GM19238 (cell line): Measurements from ENCODE around the gene RIC3.

Source experiments
- DNase-seq: peaks from one replicate; pipeline ENCODE4 v3.0.0; 2011; ENCODE audit warnings: low spot score; ENCODE audit not compliant: insufficient read length

RIC3 gene

DNA sequence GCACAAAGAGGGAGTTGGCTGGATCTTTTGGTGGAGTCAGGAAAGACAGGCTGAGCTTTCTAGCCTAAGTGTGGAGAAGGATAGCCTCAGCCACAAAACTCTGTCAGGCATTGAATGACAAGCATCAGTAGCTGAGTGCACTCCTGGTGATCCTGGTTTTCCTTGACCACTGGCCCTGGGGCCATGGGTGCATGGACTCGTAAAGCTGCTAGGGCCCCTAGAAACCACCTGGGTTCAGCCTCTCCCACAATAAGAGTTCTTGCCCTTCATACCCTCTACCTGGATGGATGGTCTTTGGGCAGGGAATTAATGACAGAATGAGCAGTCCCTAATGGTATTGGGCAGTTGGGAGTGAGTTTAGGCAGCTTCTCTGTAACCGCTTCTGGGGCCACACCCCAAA, 64.9 kb downstream of the RIC3 start:
- no peak for DNase-seq

DNA sequence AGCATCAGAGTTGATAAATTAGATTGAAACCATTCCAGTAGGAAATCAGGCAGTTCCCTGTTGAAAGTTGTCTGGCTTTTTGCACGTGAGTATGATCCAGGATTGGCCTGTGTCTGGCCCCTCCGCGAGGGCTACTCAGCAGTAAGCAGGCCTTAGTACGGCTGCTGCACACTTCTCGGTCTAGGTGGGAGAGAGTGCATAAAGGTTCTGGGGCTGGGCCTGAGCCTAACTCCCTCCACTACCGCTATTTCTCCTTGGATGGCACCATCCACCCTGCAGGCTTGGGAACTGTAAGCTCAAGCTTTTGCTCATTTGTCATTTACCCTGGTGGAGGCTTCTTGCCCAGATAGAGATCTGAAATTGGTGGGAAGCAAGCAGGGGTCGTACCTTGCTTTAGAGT, 65.9 kb downstream of the RIC3 start:
- DNase-seq: no peak

DNA sequence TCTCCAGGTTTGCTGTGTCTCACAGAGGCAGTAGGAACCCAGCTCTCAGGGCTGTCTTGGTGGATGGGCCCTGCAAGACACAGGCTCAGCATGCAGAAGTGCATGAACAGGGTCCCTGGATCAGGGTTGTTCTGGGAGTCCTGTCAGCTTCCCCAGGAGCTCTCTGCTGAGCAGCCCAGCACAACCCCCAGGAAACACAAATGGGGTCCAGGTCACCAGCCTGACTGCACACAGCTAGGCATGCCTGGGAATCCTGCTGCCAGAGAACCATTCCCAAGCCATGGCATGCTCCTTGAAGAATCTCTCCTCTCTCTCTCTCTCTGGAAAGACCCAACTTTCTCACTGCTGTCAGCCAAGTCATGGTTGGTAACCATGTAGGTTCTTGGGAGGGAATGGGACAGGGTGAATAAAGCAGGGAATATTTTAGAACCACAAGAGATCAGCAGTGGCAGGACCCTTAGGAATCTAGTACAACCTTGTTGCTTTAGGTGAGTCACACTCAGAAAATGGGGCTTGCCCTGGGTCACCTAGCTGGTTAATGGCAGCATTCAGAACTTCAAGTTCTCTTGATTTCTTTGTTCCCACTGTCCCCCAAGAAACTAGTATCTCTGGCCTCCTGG, 66.4 kb downstream of the RIC3 start:
- DNase-seq: no peak

DNA sequence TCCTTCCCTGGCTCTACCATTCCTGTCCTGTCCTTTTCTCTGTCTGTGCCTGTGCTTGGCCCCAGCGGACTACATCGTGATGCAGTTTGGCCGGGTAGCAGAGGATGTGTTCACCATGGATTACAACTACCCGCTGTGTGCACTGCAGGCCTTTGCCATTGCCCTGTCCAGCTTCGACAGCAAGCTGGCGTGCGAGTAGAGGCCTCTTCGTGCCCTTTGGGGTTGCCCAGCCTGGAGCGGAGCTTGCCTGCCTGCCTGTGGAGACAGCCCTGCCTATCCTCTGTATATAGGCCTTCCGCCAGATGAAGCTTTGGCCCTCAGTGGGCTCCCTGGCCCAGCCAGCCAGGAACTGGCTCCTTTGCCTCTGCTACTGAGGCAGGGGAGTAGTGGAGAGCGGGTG, 67.4 kb downstream of the RIC3 start:
- DNase-seq: no peak

DNA sequence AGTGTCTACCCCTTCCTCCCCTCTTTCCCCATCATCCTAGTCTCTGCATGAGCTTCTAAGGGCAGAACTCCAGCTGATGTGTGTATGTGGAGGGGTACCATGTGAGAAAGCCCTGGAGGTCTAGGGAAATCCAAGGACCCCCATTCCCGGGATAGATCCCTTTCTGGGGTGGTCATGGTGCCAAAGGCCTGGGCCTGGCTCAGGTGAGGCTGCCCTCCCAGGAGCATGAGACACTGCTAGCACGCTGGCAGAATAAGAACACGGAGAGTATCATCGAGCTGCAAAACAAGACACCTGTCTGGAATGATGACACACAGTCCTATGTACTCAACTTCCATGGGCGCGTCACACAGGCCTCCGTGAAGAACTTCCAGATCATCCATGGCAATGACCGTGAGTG, 68.2 kb downstream of the RIC3 start:
- DNase-seq: no peak

DNA sequence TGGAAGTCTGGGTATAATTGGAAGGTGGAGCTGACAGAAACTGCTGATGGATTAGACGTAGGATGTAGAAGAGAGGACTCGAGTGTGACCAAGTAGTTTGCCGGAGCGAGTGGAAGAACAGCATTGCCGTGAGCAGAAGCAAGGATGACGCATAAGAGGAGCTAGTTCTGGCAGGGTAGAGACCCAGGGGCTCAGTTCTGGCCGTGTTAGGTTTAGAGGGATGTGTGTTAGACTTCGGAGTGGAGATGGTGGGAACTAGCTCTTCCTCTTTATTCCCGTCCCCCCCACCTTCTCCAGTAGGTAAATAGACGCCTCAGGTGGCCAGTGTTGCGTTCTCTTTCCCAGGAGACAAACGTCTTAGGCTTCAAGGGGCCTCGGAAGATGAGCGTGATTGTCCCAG, 68.7 kb downstream of the RIC3 start:
- DNase-seq: no peak

DNA sequence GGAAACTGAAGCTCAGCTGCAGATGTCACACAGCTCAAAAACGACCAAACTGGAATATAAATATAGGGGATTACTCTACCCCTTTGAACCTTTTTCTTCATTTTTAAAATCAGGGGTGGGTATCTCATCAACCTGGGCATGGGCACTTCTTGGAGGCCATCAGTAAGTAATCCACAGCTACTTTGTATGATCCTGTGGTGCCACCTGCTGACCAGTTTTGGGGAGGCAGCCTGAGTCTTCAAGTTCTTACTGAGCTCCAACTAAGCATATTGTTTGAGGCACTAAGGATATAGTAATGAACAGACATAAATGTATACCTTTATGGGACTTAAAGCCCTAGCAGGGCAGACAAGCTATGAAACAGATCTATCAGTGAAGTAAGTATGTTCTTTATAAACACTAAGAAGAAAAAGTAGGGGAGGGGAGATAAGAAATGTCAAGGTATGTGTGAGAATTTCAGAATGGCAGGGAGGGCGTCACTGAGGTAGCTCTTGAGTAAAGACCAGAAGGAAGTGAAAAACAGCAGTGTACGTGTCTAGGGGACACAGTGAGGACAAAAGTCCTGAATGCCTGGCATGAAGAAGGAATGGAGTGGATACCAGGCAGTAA, 69.4 kb downstream of the RIC3 start:
- DNase-seq: no peak

DNA sequence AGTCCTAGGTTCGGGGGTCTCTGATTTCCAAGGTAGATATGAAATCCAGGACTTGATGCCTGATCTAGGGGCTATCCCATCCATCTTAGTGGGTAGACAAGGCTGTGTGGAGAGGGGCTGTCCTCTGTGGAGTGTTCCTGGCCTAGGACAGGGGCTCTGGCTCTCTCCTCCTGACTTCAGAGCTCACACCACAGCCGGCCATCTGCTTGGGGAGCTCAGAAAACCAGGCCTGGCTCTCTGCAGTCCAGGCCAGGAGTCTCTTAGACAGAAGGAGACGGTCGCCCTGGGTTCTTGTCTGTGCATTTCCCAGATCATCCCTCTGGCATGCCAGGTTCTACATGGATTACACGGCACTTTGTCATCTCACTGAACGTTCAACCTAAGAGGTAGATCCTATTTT, 69.9 kb downstream of the RIC3 start:
- no peak for DNase-seq

DNA sequence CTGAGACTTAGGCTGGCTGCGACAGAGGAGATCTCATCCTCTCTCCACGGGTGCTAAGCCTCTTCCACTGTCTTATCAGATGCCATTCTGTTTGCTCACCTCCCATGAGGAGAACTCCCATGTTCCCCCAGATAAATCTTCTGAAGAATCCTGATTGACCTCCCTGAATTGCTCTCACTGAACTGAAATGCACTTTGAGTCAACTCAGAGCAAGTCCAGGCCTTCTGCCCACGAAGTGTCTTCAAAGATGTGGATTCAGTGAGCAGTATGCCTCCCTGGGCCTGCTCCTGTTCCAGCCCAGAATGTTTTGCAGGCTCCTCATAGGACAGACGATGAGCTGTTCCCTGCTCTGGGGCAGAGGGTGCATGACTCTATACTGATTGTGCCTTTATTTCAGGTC, 70.5 kb downstream of the RIC3 start:
- no peak for DNase-seq

DNA sequence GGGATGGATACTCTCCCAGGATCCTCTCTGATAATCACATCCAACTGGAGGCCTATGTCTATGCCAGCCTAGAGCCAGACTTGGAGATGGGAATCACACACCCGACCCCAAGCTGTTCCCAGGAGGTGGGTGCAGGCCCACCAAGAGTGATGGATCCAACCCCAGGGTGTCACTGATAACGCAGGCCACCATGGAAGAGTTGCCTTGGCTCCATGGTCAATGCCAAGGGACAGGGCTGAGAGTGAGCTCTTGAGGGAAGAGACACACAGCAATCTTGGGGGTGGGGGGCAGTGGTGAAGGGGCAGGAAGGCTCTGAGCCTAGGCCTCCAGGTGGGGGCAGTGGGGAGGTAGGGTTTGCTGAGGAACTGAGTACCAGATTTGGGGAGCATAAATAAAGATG, 70.9 kb downstream of the RIC3 start:
- DNase-seq: no peak

DNA sequence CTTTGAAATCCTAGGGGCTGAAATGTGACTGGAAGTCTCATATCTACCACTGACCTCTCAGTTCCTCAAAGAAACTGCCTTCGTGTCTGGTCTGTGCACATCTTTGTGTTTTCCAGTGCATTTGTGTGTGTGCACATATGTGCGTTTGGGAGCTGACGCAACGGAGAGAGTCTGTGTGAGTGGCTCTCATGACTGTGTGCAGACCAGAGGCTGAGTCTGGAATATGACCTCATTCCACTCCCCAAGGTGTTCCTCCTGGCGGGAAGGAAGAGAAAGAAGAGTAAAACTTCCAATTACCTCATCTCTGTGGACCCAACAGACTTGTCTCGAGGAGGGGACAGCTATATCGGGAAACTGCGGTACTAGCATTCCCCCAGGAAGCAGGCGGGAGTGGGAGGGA, 71.4 kb downstream of the RIC3 start:
- DNase-seq: no peak

DNA sequence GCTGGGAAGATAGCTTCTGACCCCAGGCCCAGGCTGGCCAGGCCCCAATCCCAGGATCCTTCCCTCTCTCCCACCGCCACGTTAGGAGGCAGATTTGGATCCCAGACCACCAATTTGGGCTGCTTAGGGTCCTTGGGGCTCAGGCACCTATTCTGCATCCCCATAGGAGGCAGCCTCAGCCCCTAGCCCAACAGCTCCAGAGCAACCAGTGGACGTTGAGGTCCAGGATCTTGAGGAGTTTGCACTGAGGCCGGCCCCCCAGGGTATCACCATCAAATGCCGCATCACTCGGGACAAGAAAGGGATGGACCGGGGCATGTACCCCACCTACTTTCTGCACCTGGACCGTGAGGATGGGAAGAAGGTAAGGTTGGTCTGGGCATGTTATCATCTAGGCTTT, 71.8 kb downstream of the RIC3 start:
- no peak for DNase-seq

DNA sequence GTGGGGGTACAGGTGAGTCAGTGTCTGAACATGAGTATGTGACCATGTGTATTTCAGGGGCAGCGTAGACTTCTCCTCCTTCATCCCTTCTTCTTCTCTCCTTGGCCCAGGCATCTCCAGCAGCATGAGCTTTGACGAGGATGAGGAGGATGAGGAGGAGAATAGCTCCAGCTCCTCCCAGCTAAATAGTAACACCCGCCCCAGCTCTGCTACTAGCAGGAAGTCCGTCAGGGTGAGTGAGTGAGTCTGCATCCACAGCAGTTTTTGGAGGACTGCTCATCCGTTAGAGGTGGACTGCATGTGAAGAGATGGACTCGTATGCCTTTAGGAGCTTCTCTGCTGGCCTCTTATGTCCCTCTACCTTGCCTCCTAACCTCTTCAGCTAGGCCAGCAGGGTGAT, 72.2 kb downstream of the RIC3 start:
- no peak for DNase-seq

DNA sequence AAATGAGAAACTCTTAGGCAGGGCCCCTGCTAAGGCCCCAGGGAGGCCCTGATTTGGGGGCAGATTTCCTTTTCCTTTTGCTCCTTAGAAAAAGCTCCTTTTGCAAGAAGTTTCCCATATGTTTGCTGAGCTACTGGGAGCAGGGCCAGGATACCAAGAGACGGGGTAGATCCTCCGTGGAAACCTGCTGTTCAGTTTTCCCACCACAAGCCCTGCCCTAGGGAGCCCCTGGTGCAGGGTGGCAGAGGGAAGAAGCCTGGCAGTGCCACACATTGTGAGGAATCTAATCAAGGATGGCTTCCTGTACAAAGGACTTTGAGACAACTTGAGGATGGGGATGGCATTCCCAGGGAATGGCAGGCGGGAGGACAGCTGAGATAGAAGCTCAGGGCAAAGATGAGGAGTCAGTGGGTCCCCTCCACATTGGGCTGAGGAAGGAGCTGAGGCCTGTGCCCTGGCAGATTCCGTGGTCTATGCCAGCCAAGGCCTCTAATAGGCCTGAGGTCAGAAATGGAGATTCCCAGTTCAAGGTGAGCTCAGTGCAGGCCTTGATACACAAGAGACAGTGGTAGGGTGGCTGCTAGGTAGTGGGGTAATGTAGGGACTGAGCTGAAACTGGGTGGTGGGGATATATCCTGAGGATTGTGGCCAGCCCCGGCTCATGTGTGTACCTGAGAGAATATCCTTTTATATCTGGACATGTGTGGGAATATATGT, 72.9 kb downstream of the RIC3 start:
- no peak for DNase-seq

DNA sequence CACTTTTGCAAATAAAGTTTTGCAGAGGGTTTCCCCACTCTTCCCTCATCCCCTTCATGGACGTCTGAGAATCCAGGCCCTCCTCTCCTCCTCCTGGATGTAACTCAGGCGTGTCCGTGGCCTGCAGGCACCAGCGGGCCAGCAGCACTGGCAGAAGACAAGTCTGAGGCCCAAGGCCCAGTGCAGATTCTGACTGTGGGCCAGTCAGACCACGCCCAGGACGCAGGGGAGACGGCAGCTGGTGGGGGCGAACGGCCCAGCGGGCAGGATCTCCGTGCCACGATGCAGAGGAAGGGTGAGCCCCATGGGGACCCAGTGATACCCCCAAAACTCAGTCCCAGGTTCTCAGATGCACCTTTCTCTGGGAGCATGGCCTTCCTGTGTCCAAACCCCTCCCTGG, 73.5 kb downstream of the RIC3 start:
- no peak for DNase-seq

DNA sequence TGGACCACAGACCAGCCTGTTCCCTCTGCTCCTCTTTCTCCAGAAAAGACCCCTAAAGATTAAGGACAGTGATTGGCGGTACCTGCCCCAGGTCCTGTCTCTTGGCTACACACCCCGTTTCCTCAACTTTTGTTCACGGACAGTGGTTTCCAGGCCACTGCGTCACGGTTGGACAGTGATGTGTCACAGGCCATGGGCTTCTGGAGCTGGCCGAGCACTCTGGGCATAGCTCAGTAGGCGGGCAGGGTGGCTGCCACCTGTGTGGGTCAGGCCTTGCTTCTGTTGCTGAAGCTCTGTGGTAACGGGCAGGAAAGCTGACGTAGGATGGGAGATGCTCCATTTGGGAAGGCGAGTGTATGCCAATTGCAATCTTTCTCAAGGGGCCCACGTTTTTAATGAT, 74.2 kb downstream of the RIC3 start:
- DNase-seq: no peak

DNA sequence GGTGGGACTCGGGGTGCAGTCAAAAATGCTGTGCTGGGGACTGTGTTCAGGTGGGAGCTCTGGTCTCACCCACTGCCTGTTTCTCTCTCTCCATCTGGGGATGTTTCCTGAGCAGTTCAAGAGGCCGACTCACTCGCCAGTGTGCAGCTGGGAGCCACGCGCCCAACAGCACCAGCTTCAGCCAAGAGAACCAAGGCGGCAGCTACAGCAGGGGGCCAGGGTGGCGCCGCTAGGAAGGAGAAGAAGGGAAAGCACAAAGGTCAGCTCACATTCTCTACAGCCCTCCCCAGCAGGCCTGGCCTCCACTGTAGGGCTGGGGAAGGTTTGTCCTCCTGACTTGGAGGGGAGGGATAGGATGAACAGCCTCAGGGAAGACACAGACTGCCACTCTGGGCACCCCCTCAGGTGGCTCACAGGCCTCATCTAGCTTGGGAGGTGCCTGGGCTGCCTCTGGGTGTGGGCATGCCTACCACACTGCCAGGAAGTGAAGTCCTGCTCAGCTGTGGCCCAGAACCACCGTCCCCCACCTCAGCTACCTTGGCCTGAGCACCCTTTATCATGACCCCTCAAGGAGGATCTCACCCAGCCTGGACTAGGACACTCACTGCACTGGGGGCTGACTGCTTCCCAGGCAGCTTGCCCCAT, 74.8 kb downstream of the RIC3 start:
- DNase-seq: no peak

DNA sequence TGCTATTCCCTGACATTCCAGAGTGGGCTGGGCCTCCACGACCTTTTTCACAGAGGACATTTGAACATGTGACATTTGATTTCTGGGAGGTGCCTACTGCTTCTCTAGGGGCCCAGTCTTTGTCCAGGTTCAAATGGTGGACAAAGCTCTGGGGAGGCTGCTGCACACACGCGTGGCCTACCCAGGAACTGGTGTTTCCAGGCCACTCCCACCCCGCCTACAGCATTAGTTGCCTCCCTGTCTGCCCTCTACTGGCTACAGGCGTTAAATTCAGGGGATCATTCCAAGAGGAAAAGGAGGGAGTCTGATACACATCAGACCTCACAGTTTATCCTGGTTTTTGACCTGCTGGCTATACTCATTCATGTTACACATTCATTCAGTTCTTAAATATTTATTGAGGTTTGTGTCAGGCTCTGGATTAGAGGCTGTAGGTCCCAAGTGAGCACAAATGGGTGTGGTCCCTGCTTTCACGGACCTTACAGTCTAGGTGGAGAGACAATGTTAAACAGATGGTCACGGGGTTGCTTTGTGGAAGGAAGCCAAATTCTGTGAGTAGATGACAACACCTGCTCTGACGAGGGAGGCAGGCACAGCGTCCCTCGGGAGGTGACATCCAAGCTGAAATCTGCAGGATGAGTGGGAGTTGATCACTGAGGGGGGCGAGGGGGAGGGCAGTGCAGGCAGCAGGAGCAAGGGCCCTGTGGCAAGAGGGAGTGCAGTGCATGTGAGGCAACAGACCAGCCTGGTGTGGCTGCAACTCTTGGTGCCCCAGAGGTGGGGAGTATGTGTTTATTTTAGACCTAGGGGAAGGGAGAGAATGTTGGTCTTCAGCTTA, 76.0 kb downstream of the RIC3 start:
- DNase-seq: peak; percentile 56

DNA sequence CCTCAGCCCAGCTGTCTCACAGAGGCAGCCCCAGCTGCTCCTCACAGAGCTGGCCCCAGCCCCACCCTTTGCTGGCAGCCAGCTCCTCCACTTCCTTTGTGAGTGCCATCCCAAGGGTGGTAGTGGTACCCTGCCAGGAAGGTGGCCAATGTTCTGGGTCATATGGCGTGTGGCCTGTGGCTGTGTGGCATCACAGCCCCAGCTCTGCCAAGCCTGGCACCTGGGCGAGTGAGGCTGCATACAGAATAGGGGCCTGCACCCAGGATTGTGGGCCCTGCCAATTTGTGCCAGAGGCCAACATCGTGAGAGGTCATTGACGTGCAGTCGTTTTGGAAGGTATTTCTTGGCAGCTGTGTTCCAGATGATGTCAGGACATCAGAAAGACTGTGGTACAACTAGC, 77.1 kb downstream of the RIC3 start:
- DNase-seq: no peak

DNA sequence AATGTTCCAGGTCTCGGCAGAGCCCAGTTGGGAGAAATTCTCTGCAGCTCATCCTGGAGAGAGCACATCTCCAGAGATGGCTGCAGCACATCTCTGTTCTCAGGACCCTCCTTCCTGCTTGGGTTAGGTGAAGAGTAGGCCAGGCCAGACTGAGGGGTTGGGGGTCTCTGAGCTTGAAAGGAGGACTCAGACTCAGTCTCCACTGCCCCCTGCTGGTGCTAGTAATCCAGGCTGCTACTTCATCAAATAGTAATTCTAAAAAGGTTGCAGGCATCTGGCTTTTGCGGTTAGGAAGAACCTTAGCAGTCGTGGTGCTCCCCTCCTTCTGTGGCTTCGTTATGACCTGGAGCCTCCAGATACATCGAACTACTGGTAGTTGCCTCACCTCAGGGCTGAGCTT, 78.1 kb downstream of the RIC3 start:
- DNase-seq: no peak

DNA sequence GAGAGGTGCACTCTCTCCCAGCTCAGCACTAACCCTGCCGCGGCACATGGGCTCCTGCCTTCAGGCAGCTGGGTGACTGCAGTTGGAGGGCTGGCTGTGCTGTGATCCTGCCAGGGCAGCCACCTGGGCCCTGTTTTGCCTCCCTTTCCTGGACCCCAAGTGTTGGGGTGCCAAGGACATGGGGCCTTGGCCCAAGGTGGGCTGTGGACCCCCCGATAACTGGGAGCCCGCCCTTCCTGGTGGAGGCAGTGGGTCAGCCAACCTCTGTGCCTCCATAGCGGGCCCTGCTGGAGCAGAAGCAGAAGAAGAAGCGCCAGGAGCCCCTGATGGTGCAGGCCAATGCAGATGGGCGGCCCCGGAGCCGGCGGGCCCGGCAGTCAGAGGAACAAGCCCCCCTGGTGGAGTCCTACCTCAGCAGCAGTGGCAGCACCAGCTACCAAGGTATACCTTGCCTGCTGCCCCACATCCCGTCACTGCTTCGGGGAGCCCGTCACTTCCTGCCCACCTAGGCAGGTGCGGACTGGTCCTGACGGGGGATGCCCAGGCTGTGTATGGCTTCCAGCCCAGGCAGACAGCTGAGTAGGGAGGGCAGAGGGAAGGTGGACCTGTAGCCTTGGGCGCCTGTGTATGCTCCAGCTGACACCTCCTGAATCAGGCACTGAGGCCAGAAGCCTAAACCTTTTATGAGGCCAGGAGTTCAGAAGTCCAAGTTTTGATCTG, 78.9 kb downstream of the RIC3 start:
- DNase-seq: no peak
